Measurements from ENCODE around the gene GPRC5B.

GRCh38 chr16:19886073-19886941 lies 1.7 kb upstream of the GPRC5B start:
- no peak for TF ChIP-seq REST (IDR thresholded peaks at IDR 0.05; ENCODE audit: insufficient read depth in 1 of 2, low read depth in 2 of 2, low read length in 2 of 2)
- TF ChIP-seq TAF1 (IDR thresholded peaks at IDR 0.05; ENCODE audit: borderline replicate concordance, insufficient read depth, low read length), result no peak
- TF ChIP-seq POLR2AphosphoS5 (IDR thresholded peaks at IDR 0.05; ENCODE audit: low read depth, low read length), result no peak
- TF ChIP-seq SIN3A (IDR thresholded peaks at IDR 0.05; ENCODE audit: borderline replicate concordance, insufficient read depth, low read length), result no peak
- no peak for TF ChIP-seq FOXP2 (optimal IDR thresholded peaks at IDR 0.05; ENCODE audit: borderline replicate concordance, extremely low read depth, extremely low read length, insufficient read depth)
